ENCODE data around the gene C2orf72.

- no peak for TF ChIP-seq CTCF (IDR thresholded peaks at IDR 0.05; ENCODE audit: low read depth, low read length, poor library complexity, severe bottlenecking)
- TF ChIP-seq EZH2phosphoT487 (IDR thresholded peaks at IDR 0.05; ENCODE audit: borderline replicate concordance, low read length): no peak
Observed at GRCh38 chr2:230999477-230999876, 37.8 kb upstream of the C2orf72 start.
